ENCODE results near the gene RGS19. TPM values are rescaled to one million over a fixed set of nuclear protein-coding genes. Genes with fewer than 3 reads are reported as not detected.

Gene RGS19
- total RNA-seq, 1 experiment from 2014 or later = 12.8 TPM

DNA sequence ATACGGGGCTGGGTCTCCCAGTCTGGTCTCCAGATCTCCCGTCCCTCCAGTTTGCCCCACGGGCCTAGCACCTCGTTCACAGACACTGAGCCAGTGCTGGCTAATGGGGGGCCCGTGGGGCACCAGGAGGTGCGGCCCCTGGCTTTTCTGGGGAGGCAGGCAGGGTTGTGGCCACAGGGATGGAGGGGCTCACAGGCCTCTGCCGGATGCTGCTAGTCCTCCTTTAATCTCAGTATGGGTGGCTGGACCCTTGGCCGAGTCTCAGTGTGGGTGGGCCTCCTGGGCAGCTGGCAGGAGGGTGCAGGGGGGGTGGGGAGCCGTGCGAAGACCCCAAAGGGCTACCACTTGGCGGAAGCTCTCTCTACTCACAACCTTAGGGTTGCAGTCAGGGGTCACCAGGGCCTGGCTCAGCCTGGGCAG is 28.3 kb downstream of the RGS19 start:
- H2AFZ ChIP-seq (ENCODE audit: low read length) = no peak overlapping the region
- H3K18ac ChIP-seq (ENCODE audit: insufficient read length, low read depth, low read length) = no peak overlapping the region
- no peak overlapping the region for H3K14ac ChIP-seq (ENCODE audit: insufficient read depth, low read length)
- no peak overlapping the region for H3K23ac ChIP-seq (ENCODE audit: insufficient read length, low read depth, low read length)
- H4K20me1 ChIP-seq (ENCODE audit: control insufficient read depth, insufficient read depth, insufficient read length) = no peaks in the 10 kb centered on the region
- H3K79me1 ChIP-seq (ENCODE audit: insufficient read depth, low read depth, low read length, poor library complexity, severe bottlenecking) = no peaks in the 10 kb centered on the region
- H2AK5ac ChIP-seq (ENCODE audit: insufficient read length, low read length) = no peak overlapping the region
- H3K56ac ChIP-seq (ENCODE audit: insufficient read length, low read depth, low read length) = no peak overlapping the region
- peaks cover 58% of the 10 kb centered on the region for H3K27me3 Mint-ChIP-seq (ENCODE audit: low read depth)
- WGBS (ENCODE audit: extremely low coverage, insufficient read length, low lambda C conversion rate) = no CpG with 5 or more reads among the region's 11 CpGs
- H3K23me2 ChIP-seq (ENCODE audit: insufficient read length, low read depth, low read length, poor library complexity, severe bottlenecking) = no peaks in the 10 kb centered on the region
- 0 out of 5 replicates have a peak, but pooled peaks cover 0 to 3% of the 10 kb centered on the region in 2 experiments for H3K9me3 Mint-ChIP-seq
- no peak overlapping the region for H3K27ac ChIP-seq (ENCODE audit: insufficient read length, low read depth, low read length)
- H3K4me1 Mint-ChIP-seq = peaks cover 16 to 22% of the 10 kb centered on the region in 2 experiments
- no peaks in the 10 kb centered on the region for H3K79me2 ChIP-seq (ENCODE audit: insufficient read depth, low read length)
- no peak overlapping the region for H3T11ph ChIP-seq (ENCODE audit: low read length)
- no peaks in the 10 kb centered on the region for H3K9me3 ChIP-seq (ENCODE audit: control insufficient read depth, low read depth, low read length)
- peaks cover 23% of the 10 kb centered on the region; the same call in 1 of the 2 replicates for H3K27me3 ChIP-seq (ENCODE audit: insufficient read depth, low read length)
- H2BK120ac ChIP-seq (ENCODE audit: low read depth, low read length, poor library complexity, severe bottlenecking) = no peak overlapping the region
- H2BK15ac ChIP-seq (ENCODE audit: low read depth, low read length) = no peak overlapping the region
- TF ChIP-seq CTCF (conservative IDR thresholded peaks at IDR 0.05) = no peak
- no peak overlapping the region for H4K5ac ChIP-seq (ENCODE audit: insufficient read length, low read depth, low read length)
- no peak overlapping the region for H4K8ac ChIP-seq (replicated peaks; ENCODE audit: insufficient read length, low read depth, low read length)
- H4K91ac ChIP-seq (ENCODE audit: insufficient read length, low read depth, low read length) = no peak overlapping the region
- no peak overlapping the region for H3K9ac ChIP-seq (ENCODE audit: extremely low read depth, insufficient read length, low read length)
- no peak overlapping the region for H2BK20ac ChIP-seq (ENCODE audit: low read depth, low read length, poor library complexity, severe bottlenecking)
- DNase-seq = no peak
- H3K4me3 Mint-ChIP-seq = no peak overlapping the region
- H2BK5ac ChIP-seq (ENCODE audit: insufficient read length, low read length) = no peak overlapping the region
- H2BK12ac ChIP-seq (ENCODE audit: insufficient read length, low read depth, low read length) = no peak overlapping the region
- no peaks in the 10 kb centered on the region for H3K4me1 ChIP-seq (ENCODE audit: insufficient read depth, low read length)
- no peak overlapping the region for H3K4me2 ChIP-seq (ENCODE audit: insufficient read depth, insufficient read length, low read length)
- H3K4ac ChIP-seq (ENCODE audit: low read depth, low read length) = no peak overlapping the region
- no peak overlapping the region for H3K27ac Mint-ChIP-seq
- peaks cover 0 to 2% (median 0%) of the 10 kb centered on the region in 3 experiments; a peak in 2 of 7 replicates for H3K36me3 Mint-ChIP-seq (ENCODE audit: insufficient read depth in 1 of 3, low read depth in 3 of 3)

Measured in H9 (cell line).